ENCODE results near the gene PAK5. TPM values are rescaled to one million over a fixed set of nuclear protein-coding genes. Genes with fewer than 3 reads are reported as not detected.

Gene PAK5
- polyA plus RNA-seq, 2 of the 4 experiments (the other 2 are of a cell fraction): 0.01 TPM; not detected in 1

DNA sequence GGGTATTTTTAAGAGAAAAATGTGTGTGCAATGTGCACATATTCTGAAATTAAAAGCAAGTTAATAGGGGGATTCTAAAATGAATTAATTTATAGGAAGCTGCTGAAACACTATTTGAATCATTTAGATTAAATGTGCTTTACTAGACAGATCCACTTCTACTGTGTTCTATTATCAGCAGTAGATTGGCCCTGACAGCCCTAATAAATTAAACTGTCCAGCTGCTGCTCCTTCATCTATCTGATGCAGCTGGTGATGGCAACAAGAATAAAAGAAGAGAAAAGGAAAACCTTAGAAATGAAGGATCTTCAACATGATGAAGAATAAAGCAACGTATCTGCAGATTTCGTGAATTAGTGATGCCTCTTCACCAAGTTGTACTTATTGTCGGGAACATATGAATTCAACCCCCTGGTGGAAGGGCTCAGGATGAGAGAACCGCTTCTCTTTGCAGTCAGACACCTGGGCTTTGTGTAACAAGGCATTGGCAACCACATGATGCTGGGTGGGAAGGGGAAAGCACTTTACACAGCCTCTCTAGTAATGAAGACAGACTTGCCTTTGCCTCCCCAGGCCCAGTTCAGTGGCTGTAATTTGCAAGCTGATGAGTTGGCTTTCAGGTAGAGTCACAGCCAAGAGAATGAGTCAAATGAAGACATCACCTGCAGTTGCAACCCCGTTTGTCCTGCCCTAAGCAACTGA is 230.1 kb downstream of the PAK5 start:
- Histone ChIP-seq H3K4me1 (no peaks in the 10 kb centered on the region), H3K4me2 (no peak overlapping the region), H3K27ac (peak overlapping the region in 1 of 2 experiments; percentile 26; a peak in 2 of 6 replicates), H3K9me3 (no peaks in the 10 kb centered on the region), H3K4me3 (no peak overlapping the region)
- ATAC-seq (peak in 1 of 2 experiments; percentile 54; a peak in 2 of 6 replicates), FAIRE-seq (no peak), DNase-seq (ENCODE audit: low read depth in 1 of 2, low spot score in 1 of 2) (no peak)
- TF ChIP-seq, protein P1, sequence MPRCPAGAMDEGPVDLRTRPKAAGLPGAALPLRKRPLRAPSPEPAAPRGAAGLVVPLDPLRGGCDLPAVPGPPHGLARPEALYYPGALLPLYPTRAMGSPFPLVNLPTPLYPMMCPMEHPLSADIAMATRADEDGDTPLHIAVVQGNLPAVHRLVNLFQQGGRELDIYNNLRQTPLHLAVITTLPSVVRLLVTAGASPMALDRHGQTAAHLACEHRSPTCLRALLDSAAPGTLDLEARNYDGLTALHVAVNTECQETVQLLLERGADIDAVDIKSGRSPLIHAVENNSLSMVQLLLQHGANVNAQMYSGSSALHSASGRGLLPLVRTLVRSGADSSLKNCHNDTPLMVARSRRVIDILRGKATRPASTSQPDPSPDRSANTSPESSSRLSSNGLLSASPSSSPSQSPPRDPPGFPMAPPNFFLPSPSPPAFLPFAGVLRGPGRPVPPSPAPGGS (IDR thresholded peaks at IDR 0.05): no peak
- TF ChIP-seq PHF8 (IDR thresholded peaks at IDR 0.05; ENCODE audit: borderline replicate concordance, low read depth) (no peak), NR3C1 (IDR thresholded peaks at IDR 0.05) (no peak), HEYL (CRISPR knock-in tag; IDR thresholded peaks at IDR 0.05) (no peak), SREBF2 (IDR thresholded peaks at IDR 0.05) (no peak), KDM1A (IDR thresholded peaks at IDR 0.05; ENCODE audit: low read depth) (no peak), RAD21 (conservative IDR thresholded peaks at IDR 0.05 in 1 of 2, IDR thresholded peaks at IDR 0.05 in 1 of 2) (no peak), HOXB5 (CRISPR knock-in tag; IDR thresholded peaks at IDR 0.05) (no peak), EP300 (IDR thresholded peaks at IDR 0.05) (no peak), CBX2 (IDR thresholded peaks at IDR 0.05; ENCODE audit: borderline replicate concordance, low read depth) (no peak), ZFP36 (IDR thresholded peaks at IDR 0.05; ENCODE audit: borderline replicate concordance, partially characterized antibody) (no peak), NFE2L2 (conservative IDR thresholded peaks at IDR 0.05; ENCODE audit: low read length) (no peak), CHD4 (IDR thresholded peaks at IDR 0.05; ENCODE audit: borderline replicate concordance) (no peak), ESRRA (IDR thresholded peaks at IDR 0.05; ENCODE audit: borderline replicate concordance, low read length) (no peak), CEBPB (IDR thresholded peaks at IDR 0.05) (no peak)
- TF ChIP-seq, protein P2, sequence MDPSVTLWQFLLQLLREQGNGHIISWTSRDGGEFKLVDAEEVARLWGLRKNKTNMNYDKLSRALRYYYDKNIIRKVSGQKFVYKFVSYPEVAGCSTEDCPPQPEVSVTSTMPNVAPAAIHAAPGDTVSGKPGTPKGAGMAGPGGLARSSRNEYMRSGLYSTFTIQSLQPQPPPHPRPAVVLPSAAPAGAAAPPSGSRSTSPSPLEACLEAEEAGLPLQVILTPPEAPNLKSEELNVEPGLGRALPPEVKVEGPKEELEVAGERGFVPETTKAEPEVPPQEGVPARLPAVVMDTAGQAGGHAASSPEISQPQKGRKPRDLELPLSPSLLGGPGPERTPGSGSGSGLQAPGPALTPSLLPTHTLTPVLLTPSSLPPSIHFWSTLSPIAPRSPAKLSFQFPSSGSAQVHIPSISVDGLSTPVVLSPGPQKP (IDR thresholded peaks at IDR 0.05; ENCODE audit: low read depth, low read length): no peak
- TF ChIP-seq, protein P3, sequence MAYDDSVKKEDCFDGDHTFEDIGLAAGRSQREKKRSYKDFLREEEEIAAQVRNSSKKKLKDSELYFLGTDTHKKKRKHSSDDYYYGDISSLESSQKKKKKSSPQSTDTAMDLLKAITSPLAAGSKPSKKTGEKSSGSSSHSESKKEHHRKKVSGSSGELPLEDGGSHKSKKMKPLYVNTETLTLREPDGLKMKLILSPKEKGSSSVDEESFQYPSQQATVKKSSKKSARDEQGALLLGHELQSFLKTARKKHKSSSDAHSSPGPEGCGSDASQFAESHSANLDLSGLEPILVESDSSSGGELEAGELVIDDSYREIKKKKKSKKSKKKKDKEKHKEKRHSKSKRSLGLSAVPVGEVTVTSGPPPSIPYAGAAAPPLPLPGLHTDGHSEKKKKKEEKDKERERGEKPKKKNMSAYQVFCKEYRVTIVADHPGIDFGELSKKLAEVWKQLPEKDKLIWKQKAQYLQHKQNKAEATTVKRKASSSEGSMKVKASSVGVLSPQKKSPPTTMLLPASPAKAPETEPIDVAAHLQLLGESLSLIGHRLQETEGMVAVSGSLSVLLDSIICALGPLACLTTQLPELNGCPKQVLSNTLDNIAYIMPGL (CRISPR knock-in tag; IDR thresholded peaks at IDR 0.05; ENCODE audit: borderline replicate concordance): no peak
- WGBS (ENCODE audit: missing lambda C conversion rate): 77% methylated on average over 5 of the region's 5 CpGs
- POLR2A ChIA-PET: interaction anchor here (2.0 kb wide), 1 partner anchor 200 kb away, joined by 16 read pairs; no protein-coding TSS in a partner anchor
- CTCF ChIA-PET: interaction anchor here (1.0 to 7.5 kb wide), 22 partner anchors 10 to 859 kb away, joined by 3 to 385 read pairs (median 6); partner anchors contain the start of gene LAMP5

DNA sequence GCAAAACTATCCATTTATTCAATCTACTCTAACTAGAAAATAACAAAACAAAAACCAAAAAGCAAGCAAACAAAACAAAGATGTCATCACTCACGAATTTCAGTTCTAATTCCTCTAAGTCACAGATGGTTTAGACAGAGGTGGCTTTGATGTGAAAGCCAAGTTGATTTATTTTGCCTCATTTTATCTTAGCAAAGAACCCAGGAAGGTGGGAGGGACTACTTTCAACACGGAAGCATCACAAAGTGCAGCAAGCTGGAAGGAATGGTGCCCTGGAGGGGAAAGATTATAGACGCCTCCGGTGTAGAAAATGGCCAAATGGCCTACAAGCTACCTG is 236.1 kb downstream of the PAK5 start:
- FAIRE-seq (no peak), ATAC-seq (no peak), DNase-seq (ENCODE audit: low read depth in 1 of 2, low spot score in 1 of 2) (no peak)
- ChIA-PET POLR2A (no interaction called here), CTCF (interaction anchor here (0.8 to 8.0 kb wide), 11 partner anchors 8 to 488 kb away, joined by 3 to 100 read pairs (median 6); no protein-coding TSS in a partner anchor)
- Histone ChIP-seq H3K27ac (no peak overlapping the region), H3K4me1 (no peaks in the 10 kb centered on the region), H3K4me2 (no peak overlapping the region), H3K4me3 (no peak overlapping the region), H3K9me3 (no peaks in the 10 kb centered on the region)
- TF ChIP-seq, protein P4, sequence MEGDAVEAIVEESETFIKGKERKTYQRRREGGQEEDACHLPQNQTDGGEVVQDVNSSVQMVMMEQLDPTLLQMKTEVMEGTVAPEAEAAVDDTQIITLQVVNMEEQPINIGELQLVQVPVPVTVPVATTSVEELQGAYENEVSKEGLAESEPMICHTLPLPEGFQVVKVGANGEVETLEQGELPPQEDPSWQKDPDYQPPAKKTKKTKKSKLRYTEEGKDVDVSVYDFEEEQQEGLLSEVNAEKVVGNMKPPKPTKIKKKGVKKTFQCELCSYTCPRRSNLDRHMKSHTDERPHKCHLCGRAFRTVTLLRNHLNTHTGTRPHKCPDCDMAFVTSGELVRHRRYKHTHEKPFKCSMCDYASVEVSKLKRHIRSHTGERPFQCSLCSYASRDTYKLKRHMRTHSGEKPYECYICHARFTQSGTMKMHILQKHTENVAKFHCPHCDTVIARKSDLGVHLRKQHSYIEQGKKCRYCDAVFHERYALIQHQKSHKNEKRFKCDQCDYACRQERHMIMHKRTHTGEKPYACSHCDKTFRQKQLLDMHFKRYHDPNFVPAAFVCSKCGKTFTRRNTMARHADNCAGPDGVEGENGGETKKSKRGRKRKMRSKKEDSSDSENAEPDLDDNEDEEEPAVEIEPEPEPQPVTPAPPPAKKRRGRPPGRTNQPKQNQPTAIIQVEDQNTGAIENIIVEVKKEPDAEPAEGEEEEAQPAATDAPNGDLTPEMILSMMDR (IDR thresholded peaks at IDR 0.05): no peak
- TF ChIP-seq EP300 (IDR thresholded peaks at IDR 0.05) (no peak), ZFP36 (IDR thresholded peaks at IDR 0.05; ENCODE audit: borderline replicate concordance, partially characterized antibody) (no peak), NPAS2 (CRISPR knock-in tag; IDR thresholded peaks at IDR 0.05; ENCODE audit: borderline replicate concordance) (no peak), EHF (CRISPR knock-in tag; IDR thresholded peaks at IDR 0.05) (no peak), SMC3 (IDR thresholded peaks at IDR 0.05) (no peak), BHLHE40 (IDR thresholded peaks at IDR 0.05; ENCODE audit: low read depth, low read length) (no peak), NFE2L2 (conservative IDR thresholded peaks at IDR 0.05; ENCODE audit: low read length) (no peak), FOXS1 (CRISPR knock-in tag; IDR thresholded peaks at IDR 0.05) (no peak)
- 58% methylated on average over 4 of the region's 4 CpGs for WGBS (ENCODE audit: missing lambda C conversion rate)
